Right atrium auricular region (tissue), 2 donors: Measurements from ENCODE around the gene UBE3A. TPM values are rescaled to one million over a fixed set of nuclear protein-coding genes. Genes with fewer than 3 reads are reported as not detected.

ENCODE experiments used
- DNase-seq: peaks from one replicate; pipeline ENCODE4 v3.0.0-alpha.2; 2019; ENCODE audit warnings: low spot score
- H3K27ac ChIP-seq, 2 donors: fragments of 200-600 bp; sonication (generic); 1 replicate in 1 of 2; 2 replicates in 1 of 2; pipeline ENCODE4 v1.5.1; 2016 to 2019
- H3K27me3 ChIP-seq, 2 donors: fragments of 200-600 bp; sonication (generic); one replicate each; pipeline versions ENCODE4 v1.5.1 to v1.6.0; 2017 to 2019
- H3K36me3 ChIP-seq: fragments of 200-600 bp; sonication (generic); one replicate; pipeline ENCODE4 v1.5.1; 2016
- H3K4me1 ChIP-seq, 2 donors: fragments of 200-600 bp; sonication (generic); one replicate each; pipeline versions ENCODE4 v1.5.1 to v1.6.0; 2017 to 2019
- H3K4me3 ChIP-seq, 2 donors: fragments of 200-600 bp; sonication (generic); 1 replicate in 1 of 2; 2 replicates in 1 of 2; pipeline ENCODE4 v1.5.1; 2017 to 2019; ENCODE audit warnings: mild to moderate bottlenecking in 1 of 2, moderate library complexity in 1 of 2
- H3K9me3 ChIP-seq, 2 donors: fragments of 200-600 bp; sonication (generic); one replicate each; pipeline ENCODE4 v1.5.1; 2019
- CTCF ChIP-seq, 2 donors: fragments of 200-600 bp; sonication (generic); IDR thresholded peaks; one replicate each; pipeline ENCODE4 v1.5.1; 2019; ENCODE audit warnings: antibody characterized with exemption in 2 of 2
- total RNA-seq, 2 donors: library from RNA; depleted of rRNA; stranded (reverse); fragments of >200 nt; gene quantifications; one replicate each; pipeline ENCODE4 v1.1.0, GENCODE V29; 2016

The UBE3A gene
- total RNA-seq, 2 donors from 2014 or later = 63.3 to 65.3 TPM

- H3K4me1 ChIP-seq = no peaks in the 10 kb centered on the region
- H3K36me3 ChIP-seq = no peaks in the 10 kb centered on the region
- H3K27ac ChIP-seq = no peak overlapping the region
- H3K27me3 ChIP-seq = no peaks in the 10 kb centered on the region
- no peak for TF ChIP-seq CTCF (IDR thresholded peaks at IDR 0.05)
- DNase-seq = no peak
- no peak overlapping the region for H3K4me3 ChIP-seq
- no peaks in the 10 kb centered on the region for H3K9me3 ChIP-seq
Observed at GRCh38 chr15:25477816-25478215, 39.0 kb upstream of the UBE3A start.

DNA sequence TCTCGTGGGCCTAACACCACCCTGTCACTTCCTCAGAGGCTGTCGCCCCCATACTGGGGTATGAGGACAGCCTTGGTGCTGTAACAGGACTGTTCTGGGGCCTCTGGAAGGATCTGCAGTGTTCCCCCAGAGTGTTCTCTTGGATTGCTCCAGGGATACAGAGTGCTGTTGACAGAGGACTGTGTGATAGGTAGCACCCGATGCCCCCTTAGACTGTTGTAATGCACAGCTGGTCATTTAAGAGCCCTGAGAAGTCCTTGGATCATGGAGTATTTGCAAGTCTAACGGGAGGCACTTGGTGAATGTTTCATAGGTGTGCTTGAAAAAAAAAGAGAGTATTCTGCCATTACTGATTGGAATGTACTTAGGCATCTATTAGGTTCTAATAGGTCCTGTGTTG, 35.4 kb upstream of the UBE3A start:
- Histone ChIP-seq H3K36me3 (no peaks in the 10 kb centered on the region), H3K9me3 (no peaks in the 10 kb centered on the region), H3K27me3 (no peaks in the 10 kb centered on the region), H3K4me1 (peaks cover 0 to 5% of the 10 kb centered on the region in 2 donors), H3K27ac (no peak overlapping the region), H3K4me3 (no peak overlapping the region)
- DNase-seq = no peak
- no peak for TF ChIP-seq CTCF (IDR thresholded peaks at IDR 0.05)

- Histone ChIP-seq H3K27me3 (no peaks in the 10 kb centered on the region), H3K9me3 (no peaks in the 10 kb centered on the region), H3K4me1 (peaks cover 0 to 11% of the 10 kb centered on the region in 2 donors), H3K4me3 (no peak overlapping the region), H3K36me3 (no peaks in the 10 kb centered on the region), H3K27ac (no peak overlapping the region)
- no peak for DNase-seq
- TF ChIP-seq CTCF (IDR thresholded peaks at IDR 0.05) = no peak
Observed at GRCh38 chr15:25470230-25470629, 31.4 kb upstream of the UBE3A start.

GRCh38 chr15:25469377-25469776, 30.6 kb upstream of the UBE3A start:
- no peaks in the 10 kb centered on the region for H3K27me3 ChIP-seq
- no peaks in the 10 kb centered on the region for H3K36me3 ChIP-seq
- no peak for TF ChIP-seq CTCF (IDR thresholded peaks at IDR 0.05)
- H3K4me3 ChIP-seq = no peak overlapping the region
- peaks cover 0 to 11% of the 10 kb centered on the region in 2 donors for H3K4me1 ChIP-seq
- DNase-seq = no peak
- peak overlapping the region in 1 of 2 donors; percentile 38 for H3K27ac ChIP-seq
- H3K9me3 ChIP-seq = no peaks in the 10 kb centered on the region

GRCh38 chr15:25468611-25469010, 29.8 kb upstream of the UBE3A start:
- Histone ChIP-seq H3K9me3 (no peaks in the 10 kb centered on the region), H3K36me3 (no peaks in the 10 kb centered on the region), H3K27me3 (no peaks in the 10 kb centered on the region), H3K4me3 (no peak overlapping the region), H3K4me1 (peaks cover 0 to 11% of the 10 kb centered on the region in 2 donors), H3K27ac (no peak overlapping the region)
- no peak for DNase-seq
- TF ChIP-seq CTCF (IDR thresholded peaks at IDR 0.05) = no peak

DNA sequence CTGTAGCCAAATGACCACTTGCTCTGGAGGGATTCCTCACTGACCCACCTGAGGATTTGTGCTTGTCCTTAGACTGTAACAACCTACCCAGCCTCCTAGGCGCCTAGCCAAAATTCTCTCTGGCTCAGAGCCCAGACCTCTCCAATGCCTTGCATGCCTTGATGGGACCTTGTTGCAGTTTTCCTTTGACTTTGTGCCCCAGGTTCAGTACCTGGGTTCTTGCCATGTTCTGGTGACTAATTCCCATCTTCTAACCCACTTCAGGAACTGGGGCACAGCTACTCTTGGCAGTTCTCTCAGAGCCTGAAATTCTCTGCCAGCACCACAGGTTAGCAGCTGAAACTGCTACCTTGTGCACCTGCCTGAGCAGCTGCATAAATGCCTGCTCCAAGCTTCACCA, 27.0 kb upstream of the UBE3A start:
- DNase-seq = no peak
- no peaks in the 10 kb centered on the region for H3K27me3 ChIP-seq
- H3K36me3 ChIP-seq = no peaks in the 10 kb centered on the region
- no peaks in the 10 kb centered on the region for H3K9me3 ChIP-seq
- no peak overlapping the region for H3K27ac ChIP-seq
- H3K4me1 ChIP-seq = peaks cover 0 to 11% of the 10 kb centered on the region in 2 donors
- TF ChIP-seq CTCF (IDR thresholded peaks at IDR 0.05) = no peak
- no peak overlapping the region for H3K4me3 ChIP-seq
